Calu3 (cell line): Measurements from ENCODE around the gene GRIN3A. TPM values are rescaled to one million over a fixed set of nuclear protein-coding genes. Genes with fewer than 3 reads are reported as not detected.

Source experiments
- Bru-seq: library from RNA; stranded (reverse); fragments of 400-500 nt; gene quantifications from one replicate; lab custom pipeline; 2021; lab: Mats Ljungman, UMichigan
- BruChase-seq, 2 experiments: library from RNA; stranded (reverse); fragments of 400-500 nt; gene quantifications; one replicate each; lab custom pipeline; 2021; lab: Mats Ljungman, UMichigan
- BruUV-seq: library from RNA; stranded (reverse); fragments of 400-500 nt; replicated peaks from 2 replicates; lab custom pipeline; 2021; lab: Mats Ljungman, UMichigan
- CTCF ChIA-PET: fragments of 300-600 bp; sonication (Branson Sonifier 250); formaldehyde crosslinking; loops from one replicate; lab custom pipeline; 2022; ENCODE audit warnings: antibody characterized with exemption; lab: Charles Lee
- DNase-seq: peaks from one replicate; pipeline ENCODE4 v3.0.0; 2022
- H3K27ac Mint-ChIP-seq: one replicate; pipeline ENCODE4 v1.8.0; 2022; ENCODE audit warnings: mixed read lengths; ENCODE audit not compliant: unreplicated experiment
- H3K27me3 Mint-ChIP-seq: one replicate; pipeline ENCODE4 v1.8.0; 2022; ENCODE audit warnings: mixed read lengths; ENCODE audit not compliant: unreplicated experiment
- H3K36me3 Mint-ChIP-seq: one replicate; pipeline ENCODE4 v1.8.0; 2022; ENCODE audit warnings: mild to moderate bottlenecking, moderate library complexity, mixed read lengths; ENCODE audit not compliant: insufficient read depth, unreplicated experiment
- H3K4me1 Mint-ChIP-seq: one replicate; pipeline ENCODE4 v1.8.0; 2022; ENCODE audit warnings: mild to moderate bottlenecking, low read depth, mixed read lengths; ENCODE audit not compliant: unreplicated experiment
- H3K4me3 Mint-ChIP-seq: one replicate; pipeline ENCODE4 v1.8.0; 2022; ENCODE audit warnings: mild to moderate bottlenecking, low read depth, moderate library complexity, mixed read lengths; ENCODE audit not compliant: unreplicated experiment
- H3K9me3 Mint-ChIP-seq: one replicate; pipeline ENCODE4 v1.8.0; 2022; ENCODE audit warnings: low read depth, mixed read lengths; ENCODE audit not compliant: unreplicated experiment
- intact Hi-C: fragments of 100-400 bp; cut with micrococcal nuclease; formaldehyde crosslinking; loops from one replicate; pipeline ENCODE4 v1.10.0; 2022; ENCODE audit not compliant: unreplicated experiment
- long read RNA-seq: library from polyadenylated mRNA; stranded (forward); transcript quantifications from one replicate; pipeline ENCODE4 v2.0.0, GENCODE V29; 2022
- total RNA-seq: library from RNA; stranded (reverse); gene quantifications from 2 replicates; pipeline ENCODE4 v1.2.3, GENCODE V29; 2022
- TF ChIP-seq, protein P1 (sequence below): fragments of 200-600 bp; IDR thresholded peaks from one replicate; pipeline ENCODE4 v1.8.0; 2022; ENCODE audit warnings: antibody characterized with exemption; ENCODE audit not compliant: unreplicated experiment

Gene GRIN3A
- total RNA-seq (not detected in 2 replicates), Bru-seq, nascent RNA (percentile 3 among the genes with signal in this experiment), BruChase-seq, experiment 1, labeled RNA remaining after a 6-hour chase (percentile 1 among the genes with signal in this experiment), BruChase-seq, experiment 2, labeled RNA remaining after a 2-hour chase (percentile 0 among the genes with signal in this experiment)
- long read RNA-seq, result 0 reads

DNA sequence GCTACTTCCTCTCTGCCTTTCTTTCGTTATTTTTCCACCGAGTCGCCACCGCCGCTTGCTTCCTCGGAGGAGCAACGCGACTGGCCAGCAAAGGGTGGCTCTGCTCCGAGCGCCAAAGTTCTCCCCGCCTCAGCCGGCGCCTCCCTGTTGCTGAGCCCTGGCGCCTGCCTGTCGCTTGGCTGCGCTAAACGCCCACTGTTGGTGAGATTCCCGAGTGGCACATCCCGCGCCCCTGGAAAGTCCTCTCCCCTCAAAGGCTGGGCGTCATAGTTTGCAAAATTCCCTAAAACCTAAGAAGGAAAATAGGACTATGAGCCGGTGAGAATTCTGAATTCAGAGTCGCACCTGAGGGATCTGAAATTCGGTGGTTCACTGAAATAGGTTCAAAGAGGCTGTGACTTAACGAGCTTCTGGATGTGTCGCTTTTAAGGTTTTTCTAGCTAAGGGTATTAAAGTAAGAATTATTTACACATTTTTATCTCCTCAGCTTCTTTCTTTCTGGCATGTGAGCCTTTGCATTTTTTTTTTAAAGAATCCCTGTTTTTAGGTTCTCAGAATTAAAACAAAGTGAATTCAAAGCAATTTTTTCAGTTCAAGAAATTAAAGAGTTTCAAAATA lies at the start of gene GRIN3A:
TSS of gene GRIN3A (minus strand) at position 82 of the 618 bp plus-strand sequence. CDS start 668 bp downstream, outside the sequence.
- TF ChIP-seq, protein P1, sequence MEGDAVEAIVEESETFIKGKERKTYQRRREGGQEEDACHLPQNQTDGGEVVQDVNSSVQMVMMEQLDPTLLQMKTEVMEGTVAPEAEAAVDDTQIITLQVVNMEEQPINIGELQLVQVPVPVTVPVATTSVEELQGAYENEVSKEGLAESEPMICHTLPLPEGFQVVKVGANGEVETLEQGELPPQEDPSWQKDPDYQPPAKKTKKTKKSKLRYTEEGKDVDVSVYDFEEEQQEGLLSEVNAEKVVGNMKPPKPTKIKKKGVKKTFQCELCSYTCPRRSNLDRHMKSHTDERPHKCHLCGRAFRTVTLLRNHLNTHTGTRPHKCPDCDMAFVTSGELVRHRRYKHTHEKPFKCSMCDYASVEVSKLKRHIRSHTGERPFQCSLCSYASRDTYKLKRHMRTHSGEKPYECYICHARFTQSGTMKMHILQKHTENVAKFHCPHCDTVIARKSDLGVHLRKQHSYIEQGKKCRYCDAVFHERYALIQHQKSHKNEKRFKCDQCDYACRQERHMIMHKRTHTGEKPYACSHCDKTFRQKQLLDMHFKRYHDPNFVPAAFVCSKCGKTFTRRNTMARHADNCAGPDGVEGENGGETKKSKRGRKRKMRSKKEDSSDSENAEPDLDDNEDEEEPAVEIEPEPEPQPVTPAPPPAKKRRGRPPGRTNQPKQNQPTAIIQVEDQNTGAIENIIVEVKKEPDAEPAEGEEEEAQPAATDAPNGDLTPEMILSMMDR, result no peak
- H3K4me3 Mint-ChIP-seq, result peak within 1 kb of the TSS; percentile 64
- intact Hi-C loops, result no loop called here
- peak; percentile 21 for DNase-seq
- no peaks in the 10 kb centered on the region for H3K9me3 Mint-ChIP-seq
- H3K27ac Mint-ChIP-seq, result no peak within 1 kb of the TSS
- H3K4me1 Mint-ChIP-seq, result no peaks in the 10 kb centered on the region
- H3K27me3 Mint-ChIP-seq, result peaks cover 67% of the 10 kb centered on the region
- CTCF ChIA-PET, result no interaction called here
- no TSS peak for BruUV-seq
- peaks cover 5% of the 10 kb centered on the region for H3K36me3 Mint-ChIP-seq

DNA sequence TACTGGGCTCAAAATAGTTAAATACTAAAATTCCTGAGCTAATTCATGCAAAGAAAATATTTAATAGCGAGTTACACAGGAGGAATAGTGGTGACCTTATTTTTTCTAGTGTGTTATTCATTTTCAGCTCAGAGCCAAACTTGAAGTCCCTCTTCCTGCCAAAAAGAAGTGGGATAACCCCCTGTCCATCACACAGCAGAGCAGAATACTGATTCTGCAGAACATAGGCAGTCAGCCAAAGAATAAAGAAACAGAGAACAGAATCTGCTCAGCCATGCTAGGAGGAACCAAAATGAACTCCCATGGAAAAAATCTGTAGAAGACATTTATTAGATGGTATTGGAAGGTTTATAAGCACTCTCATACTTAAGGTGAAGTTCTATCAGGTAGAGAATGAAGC lies 49.4 kb upstream of the GRIN3A start:
- no peak for DNase-seq
- Mint-ChIP-seq H3K9me3 (no peaks in the 10 kb centered on the region), H3K4me1 (no peaks in the 10 kb centered on the region), H3K4me3 (no peak overlapping the region), H3K27me3 (no peaks in the 10 kb centered on the region), H3K36me3 (no peaks in the 10 kb centered on the region), H3K27ac (no peak overlapping the region)
- CTCF ChIA-PET, result no interaction called here
- TF ChIP-seq, protein P1, result no peak
- intact Hi-C loops, result no loop called here
- no TSS peak for BruUV-seq

- CTCF ChIA-PET, result no interaction called here
- no peak overlapping the region for H3K27ac Mint-ChIP-seq
- no peaks in the 10 kb centered on the region for H3K4me1 Mint-ChIP-seq
- H3K4me3 Mint-ChIP-seq, result no peak overlapping the region
- intact Hi-C loops, result no loop called here
- H3K27me3 Mint-ChIP-seq, result no peaks in the 10 kb centered on the region
- TF ChIP-seq, protein P1, result no peak
- H3K9me3 Mint-ChIP-seq, result no peaks in the 10 kb centered on the region
- no TSS peak for BruUV-seq
- DNase-seq, result no peak
- H3K36me3 Mint-ChIP-seq, result no peaks in the 10 kb centered on the region
These were observed 39.9 kb upstream of the GRIN3A start for GRCh38 chr9:101778332-101778731.

DNA sequence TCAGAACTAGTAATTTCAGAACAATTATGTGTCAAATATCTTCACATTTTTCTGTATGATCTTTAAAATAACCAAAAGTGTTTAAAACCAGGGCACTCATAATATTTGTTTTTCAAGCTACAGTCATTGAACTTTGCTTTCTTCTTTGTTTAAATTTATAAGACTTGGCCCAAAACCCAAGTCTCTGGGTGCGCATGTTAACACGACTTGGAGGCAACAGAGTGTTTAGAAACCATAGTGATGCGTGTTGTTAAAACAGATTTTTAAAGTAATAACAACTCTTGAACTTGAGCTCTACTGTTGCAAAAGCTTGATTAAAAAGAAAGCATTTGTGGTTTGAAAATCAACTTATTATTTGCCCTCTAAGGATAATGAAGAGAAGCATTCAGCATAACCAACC lies 26.0 kb upstream of the GRIN3A start:
- TF ChIP-seq, protein P1, result no peak
- CTCF ChIA-PET, result no interaction called here
- Mint-ChIP-seq H3K27me3 (no peaks in the 10 kb centered on the region), H3K9me3 (no peaks in the 10 kb centered on the region), H3K36me3 (no peaks in the 10 kb centered on the region), H3K27ac (no peak overlapping the region), H3K4me1 (no peaks in the 10 kb centered on the region), H3K4me3 (no peak overlapping the region)
- no TSS peak for BruUV-seq
- no peak for DNase-seq
- intact Hi-C loops, result no loop called here
